ENCODE measurements around the gene SPOPL.
"Not testable (repeated sequence)": the region's sequence is repeated elsewhere in the genome, so short reads cannot be mapped to it uniquely, and the experiment has no call there.

SPOPL gene

DNA sequence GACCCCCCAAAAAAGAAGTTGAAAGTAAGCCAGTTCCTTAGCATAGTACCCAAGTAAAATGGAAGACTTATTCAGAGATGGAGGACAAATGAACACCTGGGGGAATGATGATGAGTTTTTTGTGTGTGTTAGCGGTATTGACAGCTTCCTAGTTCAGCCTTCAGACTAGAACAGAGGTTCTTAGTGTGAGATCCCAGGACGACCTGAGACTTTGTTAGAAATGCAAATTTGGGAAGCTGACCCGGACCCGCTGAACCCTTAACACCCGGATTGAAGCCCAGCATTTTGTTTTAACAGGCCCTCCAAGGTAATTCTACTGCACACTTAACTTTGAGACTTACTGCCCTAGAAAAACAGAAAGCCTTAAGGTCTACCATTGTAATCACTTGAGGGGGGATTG is 20.3 kb downstream of the SPOPL start:
- Histone ChIP-seq H3K4me1 (ENCODE audit: control insufficient read depth in 2 of 2, insufficient read depth in 2 of 2, low read length in 2 of 2) (peaks cover 0 to 1% of the 10 kb centered on the region in 2 donors), H3K9ac (ENCODE audit: low read depth in 1 of 2, low read length in 2 of 2) (no peak overlapping the region), H3K9me3 (ENCODE audit: control insufficient read depth in 2 of 2, low read length in 2 of 2) (no peaks in the 10 kb centered on the region), H3K36me3 (ENCODE audit: control insufficient read depth in 2 of 2, insufficient read depth in 2 of 2, low read length in 2 of 2) (peaks cover 0 to 3% of the 10 kb centered on the region in 2 donors), H3K4me3 (ENCODE audit: low read length in 2 of 2) (no peak overlapping the region), H3K27ac (ENCODE audit: low read depth in 2 of 2, low read length in 2 of 2) (no peak overlapping the region), H3K27me3 (ENCODE audit: control insufficient read depth in 2 of 2, insufficient read depth in 2 of 2, low read length in 2 of 2) (no peaks in the 10 kb centered on the region)

DNA sequence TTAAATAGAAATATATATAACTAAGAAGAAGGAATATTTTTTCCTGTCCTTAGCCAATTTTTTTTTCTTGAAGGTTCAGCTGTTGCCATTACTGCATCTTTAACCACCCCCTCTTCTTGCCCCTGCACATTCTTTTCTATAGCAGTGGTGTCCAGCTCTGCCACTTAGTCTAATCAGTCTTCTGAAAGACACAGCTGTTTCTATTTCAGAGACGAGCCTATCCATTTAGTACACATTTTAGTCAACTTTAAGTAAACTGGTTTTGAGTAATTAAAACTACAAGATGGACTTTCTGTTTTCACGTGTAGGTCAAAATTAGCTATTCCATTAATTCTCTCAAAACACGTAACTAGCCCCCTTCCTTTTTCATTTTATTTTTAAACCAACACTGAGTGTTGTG is 21.0 kb downstream of the SPOPL start:
- no peaks in the 10 kb centered on the region for H3K4me1 ChIP-seq (ENCODE audit: control insufficient read depth in 2 of 2, insufficient read depth in 2 of 2, low read length in 2 of 2)
- no peak overlapping the region for H3K4me3 ChIP-seq (ENCODE audit: low read length in 2 of 2)
- no peaks in the 10 kb centered on the region for H3K9me3 ChIP-seq (ENCODE audit: control insufficient read depth in 2 of 2, low read length in 2 of 2)
- H3K27ac ChIP-seq (ENCODE audit: low read depth in 2 of 2, low read length in 2 of 2), result no peak overlapping the region
- no peaks in the 10 kb centered on the region for H3K27me3 ChIP-seq (ENCODE audit: control insufficient read depth in 2 of 2, insufficient read depth in 2 of 2, low read length in 2 of 2)
- H3K9ac ChIP-seq (ENCODE audit: low read depth in 1 of 2, low read length in 2 of 2), result no peak overlapping the region
- H3K36me3 ChIP-seq (ENCODE audit: control insufficient read depth in 2 of 2, insufficient read depth in 2 of 2, low read length in 2 of 2), result peaks cover 0 to 3% of the 10 kb centered on the region in 2 donors

DNA sequence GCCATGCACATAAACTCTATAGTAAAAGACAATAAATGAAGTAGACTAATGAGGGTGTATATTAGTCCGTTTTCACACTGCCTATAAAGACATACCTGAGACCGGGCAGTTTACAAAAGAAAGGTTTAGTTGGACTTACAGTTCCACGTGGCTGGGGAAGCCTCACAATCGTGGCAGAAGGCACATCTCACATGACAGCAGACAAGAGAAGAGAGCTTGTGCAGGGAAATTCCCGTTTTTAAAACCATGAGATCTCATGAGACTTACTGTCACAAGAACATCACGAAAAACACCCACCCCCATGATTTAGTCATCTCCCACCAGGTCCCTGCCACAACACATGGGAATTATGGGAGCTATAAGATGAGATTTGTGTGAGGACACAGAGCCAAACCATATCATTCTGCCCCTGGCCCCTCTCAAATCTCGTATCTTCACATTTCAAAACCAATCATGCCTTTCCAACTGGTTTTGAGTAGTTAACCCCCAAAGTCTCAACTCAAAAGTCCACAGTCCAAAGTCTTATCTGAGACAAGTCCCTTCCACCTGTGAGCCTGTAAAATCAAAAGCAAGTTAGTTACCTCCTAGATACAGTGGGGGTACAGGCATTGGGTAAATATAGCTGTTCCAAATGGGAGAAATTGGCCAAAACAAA is 21.6 kb downstream of the SPOPL start:
- H3K4me3 ChIP-seq (ENCODE audit: low read length in 2 of 2); H3K36me3 ChIP-seq (ENCODE audit: control insufficient read depth in 2 of 2, insufficient read depth in 2 of 2, low read length in 2 of 2); H3K9ac ChIP-seq (ENCODE audit: low read depth in 1 of 2, low read length in 2 of 2); H3K27me3 ChIP-seq (ENCODE audit: control insufficient read depth in 2 of 2, insufficient read depth in 2 of 2, low read length in 2 of 2); H3K9me3 ChIP-seq (ENCODE audit: control insufficient read depth in 2 of 2, low read length in 2 of 2); H3K27ac ChIP-seq (ENCODE audit: low read depth in 2 of 2, low read length in 2 of 2); H3K4me1 ChIP-seq (ENCODE audit: control insufficient read depth in 2 of 2, insufficient read depth in 2 of 2, low read length in 2 of 2): not testable (repeated sequence)

DNA sequence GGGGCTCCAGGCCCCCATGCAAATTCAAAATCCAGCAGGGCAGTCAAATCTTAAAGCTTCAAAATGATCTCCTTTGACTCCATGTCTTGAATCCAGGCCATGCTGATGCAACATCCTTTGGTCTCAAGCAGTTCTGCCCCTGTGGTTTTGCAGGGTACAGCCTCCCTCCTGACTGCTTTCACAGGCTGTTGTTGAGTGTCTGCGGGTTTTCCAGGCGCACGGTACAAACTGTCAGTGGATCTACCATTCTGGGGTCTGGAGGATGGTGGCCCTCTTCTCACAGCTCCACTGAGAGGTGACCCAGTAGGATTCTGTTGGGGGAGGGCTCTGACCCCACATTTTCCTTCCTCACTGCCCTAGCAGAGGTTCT is 22.1 kb downstream of the SPOPL start:
- not testable (repeated sequence) for H3K9me3 ChIP-seq (ENCODE audit: control insufficient read depth in 2 of 2, low read length in 2 of 2)

DNA sequence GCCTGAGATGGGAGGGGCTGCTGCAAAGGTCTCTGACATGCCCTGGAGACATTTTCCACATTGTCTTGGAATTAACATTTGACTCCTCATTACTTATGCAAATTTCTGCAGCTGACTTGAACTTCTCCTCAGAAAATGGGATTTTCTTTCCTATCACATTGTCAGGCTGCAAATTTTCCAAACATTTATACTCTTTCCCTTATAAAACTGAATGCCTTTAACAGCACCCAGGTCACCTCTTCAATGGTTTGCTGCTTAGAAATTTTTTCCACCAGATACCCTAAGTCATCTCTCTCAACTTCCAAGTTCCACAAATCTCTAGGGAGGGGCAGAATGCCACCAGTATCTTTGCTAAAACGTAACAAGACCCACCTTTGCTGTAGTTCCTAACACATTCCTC is 22.8 kb downstream of the SPOPL start:
- H3K9ac ChIP-seq (ENCODE audit: low read depth in 1 of 2, low read length in 2 of 2); H3K27me3 ChIP-seq (ENCODE audit: control insufficient read depth in 2 of 2, insufficient read depth in 2 of 2, low read length in 2 of 2); H3K36me3 ChIP-seq (ENCODE audit: control insufficient read depth in 2 of 2, insufficient read depth in 2 of 2, low read length in 2 of 2); H3K4me3 ChIP-seq (ENCODE audit: low read length in 2 of 2); H3K9me3 ChIP-seq (ENCODE audit: control insufficient read depth in 2 of 2, low read length in 2 of 2); H3K27ac ChIP-seq (ENCODE audit: low read depth in 2 of 2, low read length in 2 of 2); H3K4me1 ChIP-seq (ENCODE audit: control insufficient read depth in 2 of 2, insufficient read depth in 2 of 2, low read length in 2 of 2): not testable (repeated sequence)

More for the DNA sequence above, 22.1 kb downstream of the SPOPL start:
- H3K4me1 ChIP-seq (ENCODE audit: control insufficient read depth in 2 of 2, insufficient read depth in 2 of 2, low read length in 2 of 2); H3K4me3 ChIP-seq (ENCODE audit: low read length in 2 of 2); H3K36me3 ChIP-seq (ENCODE audit: control insufficient read depth in 2 of 2, insufficient read depth in 2 of 2, low read length in 2 of 2); H3K9ac ChIP-seq (ENCODE audit: low read depth in 1 of 2, low read length in 2 of 2); H3K27me3 ChIP-seq (ENCODE audit: control insufficient read depth in 2 of 2, insufficient read depth in 2 of 2, low read length in 2 of 2); H3K27ac ChIP-seq (ENCODE audit: low read depth in 2 of 2, low read length in 2 of 2): not testable (repeated sequence)

DNA sequence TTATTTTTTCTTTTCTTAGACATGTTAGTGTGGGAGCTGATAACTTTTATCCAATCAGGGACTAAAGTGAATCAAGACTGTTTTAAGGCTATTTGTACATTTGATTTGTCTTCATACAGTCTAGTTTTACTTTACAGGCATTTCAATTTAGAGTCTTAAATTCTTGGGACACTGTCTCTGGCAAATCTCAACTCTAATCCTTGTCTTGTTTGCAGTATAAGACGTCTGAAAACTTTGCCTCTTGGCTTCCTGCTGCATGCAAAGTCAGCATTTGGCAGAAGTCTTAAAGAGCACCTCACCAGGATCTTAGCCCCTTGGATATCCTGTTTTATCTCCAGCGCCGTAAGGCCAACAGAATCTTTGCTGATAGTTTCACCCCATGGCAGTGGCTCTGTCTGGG is 30.3 kb downstream of the SPOPL start:
- Histone ChIP-seq H3K9me3 (ENCODE audit: control insufficient read depth in 2 of 2, low read length in 2 of 2) (no peaks in the 10 kb centered on the region), H3K36me3 (ENCODE audit: control insufficient read depth in 2 of 2, insufficient read depth in 2 of 2, low read length in 2 of 2) (no peaks in the 10 kb centered on the region), H3K4me3 (ENCODE audit: low read length in 2 of 2) (no peak overlapping the region), H3K4me1 (ENCODE audit: control insufficient read depth in 2 of 2, insufficient read depth in 2 of 2, low read length in 2 of 2) (peaks cover 0 to 2% of the 10 kb centered on the region in 2 donors), H3K9ac (ENCODE audit: low read depth in 1 of 2, low read length in 2 of 2) (no peak overlapping the region), H3K27me3 (ENCODE audit: control insufficient read depth in 2 of 2, insufficient read depth in 2 of 2, low read length in 2 of 2) (no peaks in the 10 kb centered on the region), H3K27ac (ENCODE audit: low read depth in 2 of 2, low read length in 2 of 2) (no peak overlapping the region)

DNA sequence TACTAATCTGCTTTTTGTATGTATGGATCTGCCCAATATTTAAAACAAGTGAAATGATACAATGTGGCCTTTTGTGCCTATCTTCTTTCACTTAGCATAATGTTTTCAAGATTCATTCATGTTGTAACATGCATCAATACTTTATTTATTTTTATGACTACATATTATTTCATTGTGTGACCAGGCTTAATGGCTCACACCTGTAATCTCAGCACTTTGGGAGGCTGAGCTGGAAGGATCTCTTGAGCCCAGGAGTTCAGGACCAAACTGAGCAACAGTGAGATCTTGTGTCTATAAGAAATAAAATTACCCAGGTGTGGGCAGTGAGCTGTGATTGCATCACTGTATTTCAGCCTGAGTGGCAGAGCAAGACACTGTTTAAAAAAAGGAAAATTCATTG is 33.2 kb downstream of the SPOPL start:
- Histone ChIP-seq H3K27me3 (ENCODE audit: control insufficient read depth in 2 of 2, insufficient read depth in 2 of 2, low read length in 2 of 2) (no peaks in the 10 kb centered on the region), H3K9ac (ENCODE audit: low read depth in 1 of 2, low read length in 2 of 2) (no peak overlapping the region), H3K4me1 (ENCODE audit: control insufficient read depth in 2 of 2, insufficient read depth in 2 of 2, low read length in 2 of 2) (peaks cover 0 to 3% of the 10 kb centered on the region in 2 donors), H3K9me3 (ENCODE audit: control insufficient read depth in 2 of 2, low read length in 2 of 2) (peaks cover 0 to 3% of the 10 kb centered on the region in 2 donors), H3K27ac (ENCODE audit: low read depth in 2 of 2, low read length in 2 of 2) (no peak overlapping the region), H3K36me3 (ENCODE audit: control insufficient read depth in 2 of 2, insufficient read depth in 2 of 2, low read length in 2 of 2) (no peaks in the 10 kb centered on the region), H3K4me3 (ENCODE audit: low read length in 2 of 2) (no peak overlapping the region)

DNA sequence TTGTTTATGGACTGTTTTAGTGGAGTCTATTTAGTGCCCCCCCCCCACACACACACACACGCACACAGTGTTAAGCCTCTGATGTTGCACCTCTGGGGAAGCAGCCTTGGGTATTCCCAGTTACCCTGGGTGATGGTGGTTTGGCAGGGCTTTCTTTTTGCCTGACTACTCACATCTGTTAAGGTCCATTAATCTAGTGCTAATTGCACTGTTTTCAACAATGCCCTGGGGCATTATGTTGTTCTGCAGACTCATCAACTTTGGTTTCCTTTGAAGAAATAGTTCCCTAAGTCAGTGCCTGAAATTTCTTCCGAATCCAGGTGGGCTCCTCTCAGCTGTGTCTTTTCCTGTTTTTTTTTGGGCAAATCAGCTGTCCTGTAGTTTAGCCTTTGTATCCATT is 34.7 kb downstream of the SPOPL start:
- Histone ChIP-seq H3K27ac (ENCODE audit: low read depth in 2 of 2, low read length in 2 of 2) (no peak overlapping the region), H3K27me3 (ENCODE audit: control insufficient read depth in 2 of 2, insufficient read depth in 2 of 2, low read length in 2 of 2) (no peaks in the 10 kb centered on the region), H3K9me3 (ENCODE audit: control insufficient read depth in 2 of 2, low read length in 2 of 2) (peaks cover 0 to 3% of the 10 kb centered on the region in 2 donors), H3K4me3 (ENCODE audit: low read length in 2 of 2) (no peak overlapping the region), H3K36me3 (ENCODE audit: control insufficient read depth in 2 of 2, insufficient read depth in 2 of 2, low read length in 2 of 2) (no peaks in the 10 kb centered on the region), H3K9ac (ENCODE audit: low read depth in 1 of 2, low read length in 2 of 2) (no peak overlapping the region), H3K4me1 (ENCODE audit: control insufficient read depth in 2 of 2, insufficient read depth in 2 of 2, low read length in 2 of 2) (peaks cover 0 to 3% of the 10 kb centered on the region in 2 donors)

DNA sequence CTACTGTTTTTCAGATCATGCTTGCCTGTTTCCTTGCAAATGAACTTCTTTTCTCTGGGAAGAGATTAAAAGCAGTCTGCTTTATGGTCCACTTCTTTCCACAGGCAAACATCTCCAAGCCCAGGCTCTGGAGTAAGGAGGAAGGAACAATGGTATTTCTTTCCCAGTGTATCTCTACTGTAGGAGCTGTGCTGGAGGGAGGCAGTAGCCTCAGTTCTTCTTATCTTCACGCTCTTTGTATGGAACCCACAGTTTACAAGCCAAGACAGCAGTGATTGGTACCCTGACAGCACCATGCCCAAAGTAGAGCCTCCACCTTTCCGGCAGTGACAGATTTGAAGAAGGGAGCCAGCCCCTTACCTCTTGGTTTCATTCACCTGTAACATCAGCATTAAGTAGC is 35.2 kb downstream of the SPOPL start:
- Histone ChIP-seq H3K9ac (ENCODE audit: low read depth in 1 of 2, low read length in 2 of 2) (no peak overlapping the region), H3K4me1 (ENCODE audit: control insufficient read depth in 2 of 2, insufficient read depth in 2 of 2, low read length in 2 of 2) (peaks cover 0 to 3% of the 10 kb centered on the region in 2 donors), H3K9me3 (ENCODE audit: control insufficient read depth in 2 of 2, low read length in 2 of 2) (peaks cover 0 to 3% of the 10 kb centered on the region in 2 donors), H3K27ac (ENCODE audit: low read depth in 2 of 2, low read length in 2 of 2) (no peak overlapping the region), H3K36me3 (ENCODE audit: control insufficient read depth in 2 of 2, insufficient read depth in 2 of 2, low read length in 2 of 2) (no peaks in the 10 kb centered on the region), H3K4me3 (ENCODE audit: low read length in 2 of 2) (no peak overlapping the region), H3K27me3 (ENCODE audit: control insufficient read depth in 2 of 2, insufficient read depth in 2 of 2, low read length in 2 of 2) (no peaks in the 10 kb centered on the region)

DNA sequence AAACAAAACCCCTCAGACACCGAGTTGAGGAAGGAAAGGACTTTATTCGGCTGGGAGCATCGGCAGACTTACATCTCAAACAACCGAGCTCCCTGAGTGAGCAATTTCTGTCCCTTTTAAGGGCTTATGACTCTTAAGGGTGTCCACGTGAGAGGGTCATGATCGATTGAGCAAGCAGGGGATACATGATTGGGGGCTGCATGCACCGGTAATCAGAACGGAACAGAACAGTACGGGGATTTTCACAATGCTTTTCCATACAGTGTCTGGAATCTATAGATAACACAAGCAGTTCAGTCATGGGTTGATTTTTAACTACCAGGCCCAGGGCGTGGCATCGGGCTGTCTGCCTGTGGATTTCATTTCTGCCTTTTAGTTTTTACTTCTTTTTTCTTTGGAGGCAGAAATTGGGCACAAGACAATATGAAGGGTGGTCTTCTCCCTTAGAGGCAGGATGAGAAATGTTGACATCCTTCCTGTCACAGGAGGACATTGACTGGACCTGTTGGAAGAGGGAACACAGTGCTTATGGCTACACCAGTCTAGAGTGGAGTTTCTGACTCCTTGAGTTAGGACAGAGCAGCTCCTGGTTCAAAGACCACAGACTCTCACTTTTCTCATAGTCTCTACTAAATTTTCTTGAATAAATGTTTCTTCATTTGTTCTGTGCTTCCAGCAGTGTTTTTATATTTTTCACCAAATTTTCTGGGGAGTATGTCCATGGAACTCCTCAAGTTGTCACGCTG is 35.8 kb downstream of the SPOPL start:
- H3K9me3 ChIP-seq (ENCODE audit: control insufficient read depth in 2 of 2, low read length in 2 of 2), result peaks cover 0 to 3% of the 10 kb centered on the region in 2 donors
- peaks cover 0 to 3% of the 10 kb centered on the region in 2 donors for H3K4me1 ChIP-seq (ENCODE audit: control insufficient read depth in 2 of 2, insufficient read depth in 2 of 2, low read length in 2 of 2)
- H3K4me3 ChIP-seq (ENCODE audit: low read length in 2 of 2), result no peak overlapping the region
- H3K27ac ChIP-seq (ENCODE audit: low read depth in 2 of 2, low read length in 2 of 2), result no peak overlapping the region
- no peak overlapping the region for H3K9ac ChIP-seq (ENCODE audit: low read depth in 1 of 2, low read length in 2 of 2)
- H3K27me3 ChIP-seq (ENCODE audit: control insufficient read depth in 2 of 2, insufficient read depth in 2 of 2, low read length in 2 of 2), result no peaks in the 10 kb centered on the region
- no peaks in the 10 kb centered on the region for H3K36me3 ChIP-seq (ENCODE audit: control insufficient read depth in 2 of 2, insufficient read depth in 2 of 2, low read length in 2 of 2)

Measured in mucosa of rectum (tissue), 2 donors.